Measurements from ENCODE around the gene ZNF565.

The ZNF565 gene

DNA sequence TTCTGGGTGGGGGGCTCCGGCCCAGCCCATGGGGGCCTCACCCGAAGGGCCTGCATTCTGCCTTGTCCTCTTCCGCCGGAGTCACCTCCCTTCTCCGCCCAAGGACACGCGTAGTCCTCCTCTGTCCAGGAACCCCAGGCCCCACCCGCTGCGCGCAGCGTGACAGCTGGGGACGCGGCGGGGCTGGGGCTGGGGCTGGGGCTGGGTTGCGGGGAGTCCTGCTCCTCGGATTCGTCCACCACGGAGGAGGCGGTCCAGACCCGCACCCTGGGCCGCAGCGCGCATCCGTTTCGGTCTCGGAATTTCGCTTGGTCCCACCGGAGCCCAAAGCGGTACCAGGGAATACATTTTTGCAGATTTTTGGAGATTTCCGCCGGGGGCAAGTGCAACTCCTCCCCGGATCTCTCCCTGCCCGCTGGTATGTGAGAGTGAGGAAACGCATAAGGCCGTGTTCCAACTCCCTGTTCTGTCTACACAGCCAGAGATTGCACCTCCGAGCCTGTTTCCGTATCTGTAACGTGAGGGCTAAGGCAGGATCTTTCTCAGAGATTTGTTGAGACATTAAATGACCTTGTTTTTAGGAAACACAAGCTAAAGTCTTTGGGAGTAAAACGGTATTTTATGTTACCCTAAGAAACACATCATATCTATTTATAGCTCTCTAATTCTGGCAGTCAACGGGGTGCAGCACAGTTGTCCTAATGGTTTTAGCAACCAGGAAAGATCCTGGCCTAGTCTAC lies 61.9 kb downstream of the ZNF565 start, which contains the start of gene COX7A1:
TSS of gene COX7A1 (minus strand) at position 96 of the 740 bp plus-strand sequence. CDS start at position 56, 40 bp downstream.
- no peaks in the 10 kb centered on the region for H3K4me1 ChIP-seq
- no peaks in the 10 kb centered on the region for H3K9me3 ChIP-seq
- H3K9ac ChIP-seq, result no peak within 1 kb of the TSS
- peaks cover 61% of the 10 kb centered on the region for H3K36me3 ChIP-seq
- no peak within 1 kb of the TSS for H3K4me2 ChIP-seq
- H3K27me3 ChIP-seq, result no peaks in the 10 kb centered on the region
- H3K4me3 ChIP-seq, result no peak within 1 kb of the TSS
- H3K27ac ChIP-seq, result no peak within 1 kb of the TSS
- H4K20me1 ChIP-seq, result peaks cover 13% of the 10 kb centered on the region; the same call in 1 of the 2 replicates
- TF ChIP-seq Cebpa-rat (IDR thresholded peaks at IDR 0.05), result no peak

GRCh38 chr19:36152019-36152351 lies 62.5 kb downstream of the ZNF565 start:
- Histone ChIP-seq H3K36me3 (peaks cover 66% of the 10 kb centered on the region), H3K9ac (no peak overlapping the region), H3K4me2 (no peak overlapping the region), H4K20me1 (peaks cover 13% of the 10 kb centered on the region; the same call in 1 of the 2 replicates), H3K4me3 (no peak overlapping the region), H3K27me3 (no peaks in the 10 kb centered on the region), H3K27ac (no peak overlapping the region), H3K4me1 (no peaks in the 10 kb centered on the region), H3K9me3 (no peaks in the 10 kb centered on the region)
- no peak for TF ChIP-seq Cebpa-rat (IDR thresholded peaks at IDR 0.05)

- H3K4me1 ChIP-seq, result no peaks in the 10 kb centered on the region
- no peak overlapping the region for H3K27ac ChIP-seq
- no peaks in the 10 kb centered on the region for H3K9me3 ChIP-seq
- no peak overlapping the region for H3K9ac ChIP-seq
- H3K36me3 ChIP-seq, result peaks cover 72% of the 10 kb centered on the region
- peaks cover 13% of the 10 kb centered on the region; the same call in 1 of the 2 replicates for H4K20me1 ChIP-seq
- no peak overlapping the region for H3K4me2 ChIP-seq
- H3K27me3 ChIP-seq, result no peaks in the 10 kb centered on the region
- H3K4me3 ChIP-seq, result no peak overlapping the region
- no peak for TF ChIP-seq Cebpa-rat (IDR thresholded peaks at IDR 0.05)
These were observed 63.1 kb downstream of the ZNF565 start for GRCh38 chr19:36151144-36152018.

DNA sequence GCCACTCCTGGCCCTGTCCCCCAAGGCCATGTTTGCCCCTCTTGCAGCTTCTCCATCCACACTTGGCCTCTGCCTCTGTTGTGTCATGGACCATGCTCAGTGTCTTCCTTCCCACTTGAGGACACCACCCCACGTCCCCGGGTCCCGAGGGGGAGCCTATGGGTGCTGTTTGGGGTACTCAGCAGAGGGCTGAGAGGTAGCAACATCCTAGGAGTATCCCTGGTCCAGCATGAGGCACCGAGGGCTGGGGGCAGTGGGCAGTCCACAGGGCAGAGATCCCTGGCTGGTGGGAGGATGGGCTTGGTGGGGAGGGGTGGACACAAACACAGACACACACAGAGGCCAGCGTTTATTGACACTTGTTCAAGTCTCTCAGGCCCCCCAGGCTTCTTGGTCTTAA lies 63.9 kb downstream of the ZNF565 start:
- no peaks in the 10 kb centered on the region for H3K27me3 ChIP-seq
- H3K9ac ChIP-seq, result no peak overlapping the region
- peaks cover 80% of the 10 kb centered on the region for H3K36me3 ChIP-seq
- H3K27ac ChIP-seq, result no peak overlapping the region
- peaks cover 13% of the 10 kb centered on the region; the same call in 1 of the 2 replicates for H4K20me1 ChIP-seq
- H3K4me3 ChIP-seq, result no peak overlapping the region
- no peaks in the 10 kb centered on the region for H3K9me3 ChIP-seq
- no peak for TF ChIP-seq Cebpa-rat (IDR thresholded peaks at IDR 0.05)
- no peaks in the 10 kb centered on the region for H3K4me1 ChIP-seq
- H3K4me2 ChIP-seq, result no peak overlapping the region

DNA sequence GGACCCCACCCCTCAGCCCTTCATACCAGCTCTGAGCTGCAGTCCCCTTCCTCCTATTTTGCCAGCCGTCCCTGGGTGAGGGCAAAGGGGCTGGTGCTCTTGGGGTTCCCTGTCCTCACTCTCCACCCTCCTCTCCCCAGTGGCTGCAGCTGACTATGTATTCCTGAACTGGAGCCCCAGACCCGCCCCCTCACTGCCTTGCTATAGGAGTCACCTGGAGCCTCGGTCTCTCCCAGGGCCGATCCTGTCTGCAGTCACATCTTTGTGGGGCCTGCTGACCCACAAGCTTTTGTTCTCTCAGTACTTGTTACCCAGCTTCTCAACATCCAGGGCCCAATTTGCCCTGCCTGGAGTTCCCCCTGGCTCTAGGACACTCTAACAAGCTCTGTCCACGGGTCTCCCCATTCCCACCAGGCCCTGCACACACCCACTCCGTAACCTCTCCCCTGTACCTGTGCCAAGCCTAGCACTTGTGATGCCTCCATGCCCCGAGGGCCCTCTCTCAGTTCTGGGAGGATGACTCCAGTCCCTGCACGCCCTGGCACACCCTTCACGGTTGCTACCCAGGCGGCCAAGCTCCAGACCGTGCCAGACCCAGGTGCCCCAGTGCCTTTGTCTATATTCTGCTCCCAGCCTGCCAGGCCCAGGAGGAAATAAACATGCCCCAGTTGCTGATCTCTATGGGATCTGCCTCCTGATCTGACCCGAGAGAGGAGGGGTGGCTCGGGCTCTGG lies 64.6 kb downstream of the ZNF565 start:
- no peak overlapping the region for H3K9ac ChIP-seq
- H3K36me3 ChIP-seq, result peaks cover 88% of the 10 kb centered on the region
- H3K27ac ChIP-seq, result no peak overlapping the region

DNA sequence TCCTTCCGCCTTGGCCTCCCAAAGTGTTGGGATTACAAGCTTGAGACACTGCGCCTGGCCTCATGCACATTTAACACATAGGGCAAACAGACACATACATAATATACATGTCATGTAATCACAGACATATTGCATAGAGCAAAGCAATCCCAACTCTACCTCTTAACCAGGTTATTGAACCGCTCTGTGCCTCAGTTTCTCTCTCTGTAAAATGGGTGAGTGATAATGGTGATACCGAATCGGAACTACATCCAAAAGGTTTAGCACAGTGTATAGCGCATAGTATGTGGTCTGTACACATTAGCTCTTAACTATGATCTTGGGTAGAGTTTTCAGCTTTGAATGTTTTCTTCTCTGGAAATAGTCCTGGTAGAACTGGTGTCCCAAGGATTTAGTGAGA lies 69.8 kb downstream of the ZNF565 start:
- peaks cover 8% of the 10 kb centered on the region for H3K4me1 ChIP-seq
- H3K4me3 ChIP-seq, result no peak overlapping the region
- peaks cover 75% of the 10 kb centered on the region for H3K36me3 ChIP-seq
- H3K4me2 ChIP-seq, result no peak overlapping the region
- TF ChIP-seq Cebpa-rat (IDR thresholded peaks at IDR 0.05), result no peak
- H4K20me1 ChIP-seq, result peaks cover 28% of the 10 kb centered on the region
- no peak overlapping the region for H3K9ac ChIP-seq
- no peak overlapping the region for H3K27ac ChIP-seq
- no peaks in the 10 kb centered on the region for H3K27me3 ChIP-seq
- H3K9me3 ChIP-seq, result no peaks in the 10 kb centered on the region

More for the DNA sequence above, 64.6 kb downstream of the ZNF565 start:
- no peak for TF ChIP-seq Cebpa-rat (IDR thresholded peaks at IDR 0.05)
- Histone ChIP-seq H3K4me2 (no peak overlapping the region), H3K27me3 (no peaks in the 10 kb centered on the region), H3K4me1 (no peaks in the 10 kb centered on the region), H3K4me3 (no peak overlapping the region), H3K9me3 (no peaks in the 10 kb centered on the region), H4K20me1 (peaks cover 13% of the 10 kb centered on the region; the same call in 1 of the 2 replicates)

- H3K27ac ChIP-seq, result no peak overlapping the region
- H3K36me3 ChIP-seq, result peaks cover 53% of the 10 kb centered on the region
- peaks cover 17% of the 10 kb centered on the region for H3K4me1 ChIP-seq
- peaks cover 23% of the 10 kb centered on the region for H4K20me1 ChIP-seq
- no peak overlapping the region for H3K4me3 ChIP-seq
- H3K27me3 ChIP-seq, result no peaks in the 10 kb centered on the region
- TF ChIP-seq Cebpa-rat (IDR thresholded peaks at IDR 0.05), result no peak
- no peak overlapping the region for H3K9ac ChIP-seq
- no peak overlapping the region for H3K4me2 ChIP-seq
- no peaks in the 10 kb centered on the region for H3K9me3 ChIP-seq
These were observed 72.0 kb downstream of the ZNF565 start for GRCh38 chr19:36142496-36142895.

GRCh38 chr19:36142046-36142445 lies 72.4 kb downstream of the ZNF565 start:
- Histone ChIP-seq H3K27me3 (no peaks in the 10 kb centered on the region), H3K4me3 (no peak overlapping the region), H3K9ac (no peak overlapping the region), H3K27ac (no peak overlapping the region), H3K36me3 (peaks cover 49% of the 10 kb centered on the region), H4K20me1 (peaks cover 23% of the 10 kb centered on the region), H3K4me2 (peak overlapping the region; percentile 56), H3K9me3 (no peaks in the 10 kb centered on the region), H3K4me1 (peaks cover 17% of the 10 kb centered on the region)
- TF ChIP-seq Cebpa-rat (IDR thresholded peaks at IDR 0.05), result no peak

GRCh38 chr19:36141039-36141927 lies 73.2 kb downstream of the ZNF565 start:
- Histone ChIP-seq H3K4me1 (peaks cover 17% of the 10 kb centered on the region), H3K27me3 (no peaks in the 10 kb centered on the region), H4K20me1 (peaks cover 23% of the 10 kb centered on the region), H3K4me3 (peak overlapping the region; percentile 84), H3K27ac (no peak overlapping the region; the same call in 1 of the 2 replicates), H3K9ac (peak overlapping the region; percentile 89; the same call in 1 of the 2 replicates), H3K9me3 (no peaks in the 10 kb centered on the region), H3K4me2 (peak overlapping the region; percentile 88), H3K36me3 (peaks cover 41% of the 10 kb centered on the region)
- no peak for TF ChIP-seq Cebpa-rat (IDR thresholded peaks at IDR 0.05)

Data from BLaER1 (cell line).